Measurements from ENCODE around the gene FKBP4. TPM values are rescaled to one million over a fixed set of nuclear protein-coding genes. Genes with fewer than 3 reads are reported as not detected.

The FKBP4 gene
- total and polyA plus RNA-seq, 2 experiments from 2014 or later: 126 to 223 TPM

GRCh38 chr12:2820432-2820831 is 25.7 kb downstream of the FKBP4 start (continued):
- TF ChIP-seq ZNF462 (CRISPR knock-in tag; IDR thresholded peaks at IDR 0.05) (no peak), JUNB (IDR thresholded peaks at IDR 0.05; ENCODE audit: unreplicated experiment) (no peak), ETS1 (IDR thresholded peaks at IDR 0.05) (no peak), CREB1 (CRISPR knock-in tag; IDR thresholded peaks at IDR 0.05; ENCODE audit: low read depth) (no peak), ZNF331 (CRISPR knock-in tag; IDR thresholded peaks at IDR 0.05; ENCODE audit: low read depth) (no peak), STAT1 (IDR thresholded peaks at IDR 0.05; ENCODE audit: unreplicated experiment) (no peak), EZH2 (IDR thresholded peaks at IDR 0.05; ENCODE audit: low read depth, unreplicated experiment) (no peak), ZNF114 (CRISPR knock-in tag; IDR thresholded peaks at IDR 0.05) (no peak)

- Histone ChIP-seq H3K4me1 (ENCODE audit: insufficient read depth) (peaks cover 9% of the 10 kb centered on the region), H3F3A (replicated peaks; ENCODE audit: low read depth) (peaks cover 5% of the 10 kb centered on the region; the same call in 1 of the 2 replicates)
- H3K4me1 Mint-ChIP-seq: peaks cover 46% of the 10 kb centered on the region
- TF ChIP-seq NANOG (IDR thresholded peaks at IDR 0.05; ENCODE audit: borderline replicate concordance) (no peak), CREB1 (CRISPR knock-in tag; IDR thresholded peaks at IDR 0.05; ENCODE audit: low read depth) (no peak), ZNF331 (CRISPR knock-in tag; IDR thresholded peaks at IDR 0.05; ENCODE audit: low read depth) (no peak), ZNF114 (CRISPR knock-in tag; IDR thresholded peaks at IDR 0.05) (no peak), JUNB (IDR thresholded peaks at IDR 0.05; ENCODE audit: unreplicated experiment) (no peak), REST (IDR thresholded peaks at IDR 0.05; ENCODE audit: unreplicated experiment) (no peak), POLR2AphosphoS5 (IDR thresholded peaks at IDR 0.05; ENCODE audit: low read depth) (no peak)
Observed at GRCh38 chr12:2823483-2823882, 28.7 kb downstream of the FKBP4 start.

More at GRCh38 chr12:2823483-2823882, 28.7 kb downstream of the FKBP4 start:
- Histone ChIP-seq H3K27me3 (ENCODE audit: insufficient read depth) (no peaks in the 10 kb centered on the region), H3K9me2 (ENCODE audit: insufficient read depth) (no peaks in the 10 kb centered on the region), H3K4me3 (no peak overlapping the region), H3K36me3 (ENCODE audit: insufficient read depth) (peaks cover 32% of the 10 kb centered on the region), H3K4me2 (no peak overlapping the region), H3K79me2 (replicated peaks; ENCODE audit: insufficient read depth) (no peaks in the 10 kb centered on the region), H2AFZ (no peak overlapping the region), H3K27ac (ENCODE audit: low read depth) (no peak overlapping the region), H4K20me1 (replicated peaks; ENCODE audit: insufficient read depth) (peaks cover 4% of the 10 kb centered on the region; the same call in 1 of the 2 replicates)
- Mint-ChIP-seq H3K27me3 (ENCODE audit: insufficient read depth, low read depth, poor library complexity) (peaks cover 5% of the 10 kb centered on the region), H3K27ac (peak overlapping the region; percentile 69; the same call in 1 of the 2 replicates), H3K4me3 (no peak overlapping the region), H3K9me3 (no peaks in the 10 kb centered on the region; the same call in 2 of the 3 replicates), H3K36me3 (ENCODE audit: low read depth) (peaks cover 72% of the 10 kb centered on the region)
- ATAC-seq (no peak), DNase-seq (ENCODE audit: low spot score) (no peak)

Data from GM23338 (cell line).